OCI-LY1 (cell line): Measurements from ENCODE around the gene HPDL.
A peak's percentile ranks its signal among the peaks of the same experiment; 100 is the strongest.
"Not testable (repeated sequence)": the region's sequence is repeated elsewhere in the genome, so short reads cannot be mapped to it uniquely, and the experiment has no call there.

Experiments
- H2AFZ ChIP-seq: fragments of 200-600 bp; sonication (generic), shearing (Covaris generic); 2 replicates; pipeline ENCODE4 v1.6.0; 2014; ENCODE audit warnings: antibody characterized with exemption, mild to moderate bottlenecking, low read length
- H3F3A ChIP-seq: fragments of 200-600 bp; sonication (generic), shearing (Covaris generic); 2 replicates; pipeline ENCODE4 v1.6.0; 2014; ENCODE audit warnings: mild to moderate bottlenecking, antibody characterized with exemption, low read length, moderate library complexity; ENCODE audit not compliant: insufficient read depth
- H3K27ac ChIP-seq: fragments of 200-600 bp; sonication (generic); 2 replicates; pipeline ENCODE4 v1.5.1; 2014; ENCODE audit warnings: low read length, mixed run types, mild to moderate bottlenecking, low read depth; ENCODE audit not compliant: poor library complexity, severe bottlenecking
- H3K27me3 ChIP-seq: fragments of 200-600 bp; sonication (generic); 2 replicates; pipeline ENCODE4 v1.6.0; 2014; ENCODE audit warnings: antibody characterized with exemption, mild to moderate bottlenecking, low read length, moderate library complexity; ENCODE audit not compliant: insufficient read depth
- H3K36me3 ChIP-seq: fragments of 200-600 bp; sonication (generic); 2 replicates; pipeline ENCODE4 v1.6.1; 2014; ENCODE audit warnings: mild to moderate bottlenecking, antibody characterized with exemption, low read length, moderate library complexity, mixed read lengths; ENCODE audit not compliant: insufficient read depth
- H3K4me1 ChIP-seq: fragments of 200-600 bp; sonication (generic); 2 replicates; pipeline ENCODE4 v1.5.1; 2014; ENCODE audit warnings: mild to moderate bottlenecking, low read length, moderate library complexity; ENCODE audit not compliant: insufficient read depth, severe bottlenecking
- H3K4me2 ChIP-seq: fragments of 200-600 bp; sonication (generic), shearing (Covaris generic); 2 replicates; pipeline ENCODE4 v1.6.1; 2014; ENCODE audit warnings: low read length
- H3K4me3 ChIP-seq: fragments of 200-600 bp; sonication (generic); 2 replicates; pipeline ENCODE4 v1.5.1; 2014; ENCODE audit warnings: low read length, low read depth, mild to moderate bottlenecking, mixed read lengths; ENCODE audit not compliant: poor library complexity, severe bottlenecking
- H3K79me2 ChIP-seq: fragments of 200-600 bp; shearing (Covaris generic); 2 replicates; pipeline ENCODE4 v1.6.1; 2016; ENCODE audit warnings: mixed run types, low read length, mixed read lengths; ENCODE audit not compliant: insufficient read depth
- H3K9ac ChIP-seq: fragments of 200-600 bp; sonication (generic), shearing (Covaris generic); 2 replicates; pipeline ENCODE4 v1.6.1; 2014; ENCODE audit warnings: mild to moderate bottlenecking, low read length, mixed read lengths
- H3K9me2 ChIP-seq: fragments of 200-600 bp; sonication (generic), shearing (Covaris generic); 2 replicates; pipeline ENCODE4 v1.6.1; 2014; ENCODE audit warnings: low read depth, mild to moderate bottlenecking, low read length, mixed read lengths
- H3K9me3 ChIP-seq: fragments of 200-600 bp; shearing (Covaris generic); 2 replicates; pipeline ENCODE4 v1.6.1; 2014; ENCODE audit warnings: low read length, mixed read lengths
- H4K20me1 ChIP-seq: fragments of 200-600 bp; sonication (generic), shearing (Covaris generic); 2 replicates; pipeline ENCODE4 v1.6.0; 2016; ENCODE audit warnings: mild to moderate bottlenecking, low read length; ENCODE audit not compliant: insufficient read depth
- CTCF ChIP-seq: fragments of 200-600 bp; sonication (generic), shearing (Covaris generic); IDR thresholded peaks from 2 replicates; pipeline ENCODE4 v1.5.1; 2017; ENCODE audit warnings: mild to moderate bottlenecking, antibody characterized with exemption, low read length, moderate library complexity, mixed read lengths
- EZH2 ChIP-seq: fragments of 200-600 bp; sonication (generic), shearing (Covaris generic); IDR thresholded peaks from 2 replicates; pipeline ENCODE4 v1.8.0; 2017; ENCODE audit warnings: borderline replicate concordance, mixed run types, mild to moderate bottlenecking, antibody characterized with exemption, low read length, moderate library complexity, mixed read lengths

HPDL gene

DNA sequence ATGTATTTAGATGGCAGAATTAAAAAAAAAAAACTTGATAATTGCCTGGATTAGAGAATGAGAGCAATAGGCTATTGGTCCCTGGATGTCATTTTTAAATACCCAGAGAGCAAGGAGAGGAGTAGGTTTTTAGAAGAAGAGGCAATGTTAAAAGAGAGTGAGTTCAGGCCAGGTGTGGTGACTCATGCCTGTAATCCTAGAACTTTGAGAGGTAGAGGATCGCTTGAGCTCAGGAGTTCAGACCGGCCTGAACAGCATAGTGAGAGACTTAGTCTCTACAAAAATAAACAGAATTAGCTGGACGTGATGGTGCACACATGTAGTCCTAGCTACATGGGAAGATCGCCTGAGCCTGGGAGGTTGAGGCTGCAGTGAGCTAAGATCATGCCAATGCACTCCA is 29.5 kb downstream of the HPDL start:
- H3K4me2 ChIP-seq = no peak overlapping the region
- no peaks in the 10 kb centered on the region for H3K36me3 ChIP-seq
- H3K9me3 ChIP-seq = no peaks in the 10 kb centered on the region
- no peaks in the 10 kb centered on the region for H3K9me2 ChIP-seq
- no peaks in the 10 kb centered on the region for H3F3A ChIP-seq
- no peaks in the 10 kb centered on the region for H3K27me3 ChIP-seq
- H3K9ac ChIP-seq = no peak overlapping the region
- no peaks in the 10 kb centered on the region for H3K79me2 ChIP-seq
- TF ChIP-seq CTCF (no peak), EZH2 (no peak)
- peaks cover 19% of the 10 kb centered on the region for H3K4me1 ChIP-seq
- no peaks in the 10 kb centered on the region for H4K20me1 ChIP-seq
- no peak overlapping the region for H3K4me3 ChIP-seq
- H3K27ac ChIP-seq = no peak overlapping the region
- H2AFZ ChIP-seq = no peak overlapping the region

- Histone ChIP-seq H3K4me1 (peaks cover 19% of the 10 kb centered on the region), H3K9me2 (no peaks in the 10 kb centered on the region), H4K20me1 (no peaks in the 10 kb centered on the region), H3F3A (no peaks in the 10 kb centered on the region), H3K4me2 (peak overlapping the region; percentile 34; the same call in 1 of the 2 replicates), H3K9ac (no peak overlapping the region; the same call in 1 of the 2 replicates), H3K36me3 (no peaks in the 10 kb centered on the region), H3K4me3 (no peak overlapping the region), H3K27me3 (no peaks in the 10 kb centered on the region), H2AFZ (no peak overlapping the region), H3K27ac (no peak overlapping the region), H3K9me3 (no peaks in the 10 kb centered on the region), H3K79me2 (no peaks in the 10 kb centered on the region)
- TF ChIP-seq CTCF (peak; percentile 69), EZH2 (no peak)
Observed at GRCh38 chr1:45359882-45360513, 33.3 kb downstream of the HPDL start.

GRCh38 chr1:45360981-45361380 is 34.3 kb downstream of the HPDL start:
- not testable (repeated sequence) for H4K20me1 ChIP-seq, H3F3A ChIP-seq, H3K36me3 ChIP-seq, H2AFZ ChIP-seq, H3K4me2 ChIP-seq, H3K27me3 ChIP-seq, H3K79me2 ChIP-seq, H3K4me3 ChIP-seq, H3K9me3 ChIP-seq, H3K9me2 ChIP-seq, H3K9ac ChIP-seq, H3K27ac ChIP-seq
- H3K4me1 ChIP-seq = peaks cover 14% of the 10 kb centered on the region

GRCh38 chr1:45364294-45364693 is 37.6 kb downstream of the HPDL start:
- Histone ChIP-seq H3K27me3 (no peaks in the 10 kb centered on the region), H3K79me2 (no peaks in the 10 kb centered on the region), H3K4me2 (no peak overlapping the region), H3K9ac (no peak overlapping the region), H3K4me1 (peaks cover 9% of the 10 kb centered on the region), H3K9me3 (no peaks in the 10 kb centered on the region), H2AFZ (no peak overlapping the region), H3F3A (no peaks in the 10 kb centered on the region), H3K27ac (no peak overlapping the region), H3K9me2 (no peaks in the 10 kb centered on the region), H4K20me1 (no peaks in the 10 kb centered on the region), H3K36me3 (no peaks in the 10 kb centered on the region), H3K4me3 (no peak overlapping the region)
- TF ChIP-seq EZH2 (no peak), CTCF (no peak)
